Liver (tissue), 9 donors: ENCODE measurements around the gene SH3PXD2A. TPM values are rescaled to one million over a fixed set of nuclear protein-coding genes. Genes with fewer than 3 reads are reported as not detected.

ENCODE experiments used
- DNase-seq: peaks from one replicate; pipeline ENCODE4 v3.0.0-alpha.2; 2017; ENCODE audit warnings: low spot score
- H3K27ac ChIP-seq, 2 donors: one replicate each; pipeline ENCODE4 v1.7.0; 2013; ENCODE audit warnings: inconsistent platforms in 2 of 2, low read length in 2 of 2, control low read depth in 1 of 2, low read depth in 1 of 2, mild to moderate bottlenecking in 1 of 2
- H3K27me3 ChIP-seq, 4 donors: one replicate each; pipeline versions ENCODE4 v1.6.1 to v1.7.0; 2013; ENCODE audit warnings: low read length in 3 of 4, inconsistent platforms in 1 of 4, mild to moderate bottlenecking in 1 of 4, moderate library complexity in 1 of 4; ENCODE audit not compliant: control insufficient read depth in 4 of 4, insufficient read depth in 4 of 4
- H3K36me3 ChIP-seq, 4 donors: one replicate each; pipeline versions ENCODE4 v1.6.1 to v1.7.0; 2013; ENCODE audit warnings: low read length in 3 of 4, mild to moderate bottlenecking in 3 of 4, low read depth in 1 of 4, moderate library complexity in 1 of 4; ENCODE audit not compliant: control insufficient read depth in 4 of 4, insufficient read depth in 3 of 4
- H3K4me1 ChIP-seq, 4 donors: one replicate each; pipeline versions ENCODE4 v1.6.1 to v1.7.0; 2013; ENCODE audit warnings: low read length in 3 of 4, mild to moderate bottlenecking in 3 of 4, moderate library complexity in 1 of 4; ENCODE audit not compliant: control insufficient read depth in 4 of 4, insufficient read depth in 4 of 4
- H3K4me3 ChIP-seq, 3 donors: one replicate each; pipeline versions ENCODE4 v1.6.1 to v1.7.0; 2013; ENCODE audit warnings: low read length in 3 of 3, control low read depth in 1 of 3, low read depth in 1 of 3, mild to moderate bottlenecking in 1 of 3
- H3K9ac ChIP-seq, 2 donors: one replicate each; pipeline ENCODE4 v1.7.0; 2013; ENCODE audit warnings: low read length in 2 of 2, mild to moderate bottlenecking in 2 of 2, moderate library complexity in 2 of 2, control low read depth in 1 of 2, low read depth in 1 of 2
- H3K9me3 ChIP-seq, 4 donors: one replicate each; pipeline versions ENCODE4 v1.6.1 to v1.7.0; 2013; ENCODE audit warnings: low read length in 3 of 4; ENCODE audit not compliant: control insufficient read depth in 4 of 4
- EGR1 ChIP-seq, 2 donors: IDR thresholded peaks; 2 replicates each; pipeline ENCODE4 v1.6.1; 2016 to 2018; ENCODE audit warnings: antibody characterized with exemption in 2 of 2, low read depth in 2 of 2
- FOXA1 ChIP-seq: IDR thresholded peaks from 2 replicates; pipeline ENCODE4 v1.6.1; 2016; ENCODE audit warnings: antibody characterized with exemption
- FOXA2 ChIP-seq: IDR thresholded peaks from 2 replicates; pipeline ENCODE4 v1.6.1; 2016; ENCODE audit warnings: antibody characterized with exemption
- GABPA ChIP-seq, 2 donors: IDR thresholded peaks in 1 of 2; conservative IDR thresholded peaks in 1 of 2; 2 replicates each; pipeline ENCODE4 v1.6.1; 2016; ENCODE audit warnings: antibody characterized with exemption in 2 of 2, mild to moderate bottlenecking in 1 of 2, moderate library complexity in 1 of 2
- HNF4A ChIP-seq, 2 donors: conservative IDR thresholded peaks; 2 replicates each; pipeline ENCODE4 v1.6.1; 2016; ENCODE audit warnings: antibody characterized with exemption in 2 of 2, mild to moderate bottlenecking in 2 of 2
- HNF4G ChIP-seq: IDR thresholded peaks from 2 replicates; pipeline ENCODE4 v1.6.1; 2016; ENCODE audit warnings: antibody characterized with exemption
- JUND ChIP-seq, 2 donors: IDR thresholded peaks; 2 replicates each; pipeline ENCODE4 v1.6.1; 2016; ENCODE audit warnings: antibody characterized with exemption in 2 of 2
- NR2F2 ChIP-seq: IDR thresholded peaks from 2 replicates; pipeline ENCODE4 v1.6.1; 2016; ENCODE audit warnings: antibody characterized with exemption
- RAD21 ChIP-seq, 2 donors: IDR thresholded peaks; 2 replicates each; pipeline ENCODE4 v1.6.1; 2016; ENCODE audit warnings: antibody characterized with exemption in 2 of 2, mild to moderate bottlenecking in 2 of 2
- RXRA ChIP-seq, 2 donors: IDR thresholded peaks; 2 replicates each; pipeline ENCODE4 v1.6.1; 2017 to 2018; ENCODE audit warnings: antibody characterized with exemption in 2 of 2, mild to moderate bottlenecking in 1 of 2
- SP1 ChIP-seq: IDR thresholded peaks from 2 replicates; pipeline ENCODE4 v1.6.1; 2018; ENCODE audit warnings: antibody characterized with exemption, mild to moderate bottlenecking
- TAF1 ChIP-seq: conservative IDR thresholded peaks from 2 replicates; pipeline ENCODE4 v1.6.1; 2016; ENCODE audit warnings: antibody characterized with exemption, mild to moderate bottlenecking
- WGBS: extraction: QIAGEN DNeasy Blood & Tissue Kit; methylation state at CpG from one replicate; pipeline ENCODE4 v1.1.7; 2013; 5-methylcytosine and 5-hydroxymethylcytosine counted together
- polyA plus RNA-seq, 2 donors: library from polyadenylated mRNA; stranded (reverse) in 1 of 2; unstranded in 1 of 2; fragments of 200-250 nt in 1 of 2; fragments of >200 nt in 1 of 2; fragmentation: Nextera tagmentation in 1 of 2; extraction: Ambion mirVana in 1 of 2; gene quantifications; one replicate each; pipeline versions ENCODE4 v1.2.1 to v1.2.3, GENCODE V29; 2013 to 2015
- total RNA-seq, 2 donors: library from RNA; depleted of rRNA; stranded (reverse); fragments of >200 nt; gene quantifications; one replicate each; pipeline ENCODE4 v1.2.3, GENCODE V29; 2014
- TF ChIP-seq, protein P1 (sequence below): IDR thresholded peaks from 2 replicates; pipeline ENCODE4 v1.6.1; 2016; ENCODE audit warnings: antibody characterized with exemption
- TF ChIP-seq, protein P2 (sequence below): IDR thresholded peaks from 2 replicates; pipeline ENCODE4 v1.6.1; 2016; ENCODE audit warnings: antibody characterized with exemption
- TF ChIP-seq, protein P3 (sequence below): IDR thresholded peaks from 2 replicates; pipeline ENCODE4 v1.6.1; 2016; ENCODE audit warnings: antibody characterized with exemption, mild to moderate bottlenecking
- TF ChIP-seq, protein P4 (sequence below): IDR thresholded peaks from 2 replicates; pipeline ENCODE4 v1.6.1; 2016; ENCODE audit warnings: antibody characterized with exemption
- donor health status: healthy.
- donor health status: healthy.
- donor health status: healthy.
- donor health status: healthy.
- donor health status: healthy.

SH3PXD2A gene
- total and polyA plus RNA-seq, 4 donors, result 0.82 to 5.5 (median 3.9) TPM

DNA sequence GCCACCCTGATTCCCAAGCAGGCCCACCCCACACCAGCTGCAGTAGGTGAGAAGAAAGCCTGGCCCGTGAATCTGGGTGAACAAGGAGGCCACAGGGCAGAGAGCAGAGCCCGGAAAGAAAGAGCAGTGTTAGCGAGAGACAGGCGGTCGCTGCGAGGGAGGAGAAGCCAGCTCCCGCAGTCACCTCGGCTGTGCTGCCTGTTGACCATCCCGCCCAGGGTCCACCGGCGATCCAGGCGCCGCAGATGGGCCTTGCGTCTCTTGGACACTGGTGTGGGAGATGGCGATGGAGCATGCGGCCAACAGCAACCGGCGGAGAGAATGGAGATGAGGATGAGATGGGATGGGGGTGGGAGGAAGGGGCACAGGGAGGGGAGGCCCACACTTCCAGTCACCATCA is 233.1 kb downstream of the SH3PXD2A start (continued):
- TF ChIP-seq, protein P1, sequence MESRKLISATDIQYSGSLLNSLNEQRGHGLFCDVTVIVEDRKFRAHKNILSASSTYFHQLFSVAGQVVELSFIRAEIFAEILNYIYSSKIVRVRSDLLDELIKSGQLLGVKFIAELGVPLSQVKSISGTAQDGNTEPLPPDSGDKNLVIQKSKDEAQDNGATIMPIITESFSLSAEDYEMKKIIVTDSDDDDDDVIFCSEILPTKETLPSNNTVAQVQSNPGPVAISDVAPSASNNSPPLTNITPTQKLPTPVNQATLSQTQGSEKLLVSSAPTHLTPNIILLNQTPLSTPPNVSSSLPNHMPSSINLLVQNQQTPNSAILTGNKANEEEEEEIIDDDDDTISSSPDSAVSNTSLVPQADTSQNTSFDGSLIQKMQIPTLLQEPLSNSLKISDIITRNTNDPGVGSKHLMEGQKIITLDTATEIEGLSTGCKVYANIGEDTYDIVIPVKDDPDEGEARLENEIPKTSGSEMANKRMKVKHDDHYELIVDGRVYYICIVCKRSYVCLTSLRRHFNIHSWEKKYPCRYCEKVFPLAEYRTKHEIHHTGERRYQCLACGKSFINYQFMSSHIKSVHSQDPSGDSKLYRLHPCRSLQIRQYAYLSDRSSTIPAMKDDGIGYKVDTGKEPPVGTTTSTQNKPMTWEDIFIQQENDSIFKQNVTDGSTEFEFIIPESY, result no peak
- TF ChIP-seq EGR1 (IDR thresholded peaks at IDR 0.05; ENCODE audit: low read depth in 2 of 2), result no peak
- TF ChIP-seq, protein P2, sequence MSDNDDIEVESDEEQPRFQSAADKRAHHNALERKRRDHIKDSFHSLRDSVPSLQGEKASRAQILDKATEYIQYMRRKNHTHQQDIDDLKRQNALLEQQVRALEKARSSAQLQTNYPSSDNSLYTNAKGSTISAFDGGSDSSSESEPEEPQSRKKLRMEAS, result no peak

DNA sequence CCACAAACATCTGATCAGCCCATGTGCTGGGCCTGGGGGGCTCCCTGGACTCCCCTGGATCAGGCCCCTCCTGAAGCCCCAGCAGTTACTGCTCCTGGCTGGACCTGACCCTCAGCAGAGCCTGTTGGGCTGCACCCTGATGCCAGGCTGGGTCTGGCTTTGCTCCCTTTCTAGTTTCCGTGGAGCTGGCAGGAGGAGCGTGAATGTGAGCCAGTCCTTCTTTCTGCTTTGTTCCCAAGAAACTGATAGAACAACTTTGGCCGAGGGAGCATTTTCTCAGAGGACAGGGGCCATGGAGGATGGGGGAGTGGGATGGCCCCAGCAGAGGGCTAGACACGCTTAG is 233.6 kb downstream of the SH3PXD2A start:
- Histone ChIP-seq H3K9me3 (no peaks in the 10 kb centered on the region), H3K4me3 (no peak overlapping the region), H3K27me3 (no peaks in the 10 kb centered on the region), H3K9ac (no peak overlapping the region), H3K27ac (no peak overlapping the region), H3K4me1 (peaks cover 15 to 46% (median 38%) of the 10 kb centered on the region in 4 donors), H3K36me3 (peaks cover 0 to 35% (median 24%) of the 10 kb centered on the region in 4 donors)
- WGBS, result 86% methylated on average over 4 of the region's 4 CpGs
- no peak for DNase-seq
- TF ChIP-seq, protein P3, sequence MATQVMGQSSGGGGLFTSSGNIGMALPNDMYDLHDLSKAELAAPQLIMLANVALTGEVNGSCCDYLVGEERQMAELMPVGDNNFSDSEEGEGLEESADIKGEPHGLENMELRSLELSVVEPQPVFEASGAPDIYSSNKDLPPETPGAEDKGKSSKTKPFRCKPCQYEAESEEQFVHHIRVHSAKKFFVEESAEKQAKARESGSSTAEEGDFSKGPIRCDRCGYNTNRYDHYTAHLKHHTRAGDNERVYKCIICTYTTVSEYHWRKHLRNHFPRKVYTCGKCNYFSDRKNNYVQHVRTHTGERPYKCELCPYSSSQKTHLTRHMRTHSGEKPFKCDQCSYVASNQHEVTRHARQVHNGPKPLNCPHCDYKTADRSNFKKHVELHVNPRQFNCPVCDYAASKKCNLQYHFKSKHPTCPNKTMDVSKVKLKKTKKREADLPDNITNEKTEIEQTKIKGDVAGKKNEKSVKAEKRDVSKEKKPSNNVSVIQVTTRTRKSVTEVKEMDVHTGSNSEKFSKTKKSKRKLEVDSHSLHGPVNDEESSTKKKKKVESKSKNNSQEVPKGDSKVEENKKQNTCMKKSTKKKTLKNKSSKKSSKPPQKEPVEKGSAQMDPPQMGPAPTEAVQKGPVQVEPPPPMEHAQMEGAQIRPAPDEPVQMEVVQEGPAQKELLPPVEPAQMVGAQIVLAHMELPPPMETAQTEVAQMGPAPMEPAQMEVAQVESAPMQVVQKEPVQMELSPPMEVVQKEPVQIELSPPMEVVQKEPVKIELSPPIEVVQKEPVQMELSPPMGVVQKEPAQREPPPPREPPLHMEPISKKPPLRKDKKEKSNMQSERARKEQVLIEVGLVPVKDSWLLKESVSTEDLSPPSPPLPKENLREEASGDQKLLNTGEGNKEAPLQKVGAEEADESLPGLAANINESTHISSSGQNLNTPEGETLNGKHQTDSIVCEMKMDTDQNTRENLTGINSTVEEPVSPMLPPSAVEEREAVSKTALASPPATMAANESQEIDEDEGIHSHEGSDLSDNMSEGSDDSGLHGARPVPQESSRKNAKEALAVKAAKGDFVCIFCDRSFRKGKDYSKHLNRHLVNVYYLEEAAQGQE, result no peak
- TF ChIP-seq FOXA1 (no peak), HNF4G (no peak), TAF1 (no peak), GABPA (IDR thresholded peaks at IDR 0.05 in 1 of 2, conservative IDR thresholded peaks at IDR 0.05 in 1 of 2) (no peak), EGR1 (IDR thresholded peaks at IDR 0.05; ENCODE audit: low read depth in 2 of 2) (no peak), RXRA (IDR thresholded peaks at IDR 0.05) (no peak), HNF4A (conservative IDR thresholded peaks at IDR 0.05) (no peak), SP1 (no peak)

DNA sequence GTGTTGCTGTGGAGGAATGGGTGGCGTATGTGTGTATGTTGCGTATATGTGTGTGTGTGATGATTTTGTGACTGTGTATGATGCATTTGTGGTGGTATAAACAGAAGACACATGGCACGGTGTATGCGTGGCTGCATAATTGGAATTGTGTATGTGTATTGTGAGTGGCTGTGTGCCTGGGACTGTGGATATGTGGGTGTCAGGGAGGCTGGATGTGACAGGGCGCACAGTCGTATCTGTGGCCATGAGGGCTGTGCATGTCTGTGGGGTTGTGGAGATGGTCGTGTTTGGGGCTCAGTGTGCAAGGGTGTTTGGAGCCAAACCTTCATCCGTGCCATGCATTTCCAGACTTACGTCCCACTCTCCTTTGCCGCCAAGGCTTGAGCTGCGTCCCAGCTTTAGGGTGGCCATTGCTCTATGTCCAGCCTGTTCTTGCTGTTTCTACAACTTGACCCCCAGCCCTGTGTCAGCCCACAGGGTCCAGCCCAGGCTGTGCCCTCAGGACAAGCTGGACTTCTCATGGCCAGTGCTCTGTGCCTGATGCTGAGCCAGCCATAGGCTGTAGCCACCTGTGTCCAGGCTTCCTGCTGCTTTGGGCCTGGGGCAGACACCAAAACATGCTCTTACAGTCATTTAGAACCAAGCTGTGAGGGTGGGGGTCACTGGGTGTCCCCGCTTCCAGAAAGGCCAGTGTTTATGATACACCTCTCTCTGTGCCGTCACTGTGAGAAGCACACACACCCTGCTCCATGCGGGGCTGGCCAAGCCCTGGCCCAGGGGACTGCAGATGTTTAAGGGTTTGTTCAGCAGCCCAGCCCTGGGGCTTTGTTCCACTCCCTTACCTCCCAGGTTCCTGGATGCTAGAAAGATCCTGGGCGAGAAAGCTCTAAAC is 234.2 kb downstream of the SH3PXD2A start:
- peaks cover 0 to 36% (median 22%) of the 10 kb centered on the region in 4 donors for H3K36me3 ChIP-seq
- TF ChIP-seq JUND (IDR thresholded peaks at IDR 0.05) (no peak), RAD21 (IDR thresholded peaks at IDR 0.05) (no peak), SP1 (no peak), NR2F2 (no peak), TAF1 (no peak), FOXA2 (no peak)
- TF ChIP-seq, protein P2, result no peak
- TF ChIP-seq, protein P4, sequence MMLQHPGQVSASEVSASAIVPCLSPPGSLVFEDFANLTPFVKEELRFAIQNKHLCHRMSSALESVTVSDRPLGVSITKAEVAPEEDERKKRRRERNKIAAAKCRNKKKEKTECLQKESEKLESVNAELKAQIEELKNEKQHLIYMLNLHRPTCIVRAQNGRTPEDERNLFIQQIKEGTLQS, result no peak
- DNase-seq, result no peak
- H3K4me1 ChIP-seq, result peaks cover 18 to 52% (median 44%) of the 10 kb centered on the region in 4 donors
- WGBS, result 95% methylated on average over 15 of the region's 15 CpGs
- no peak overlapping the region for H3K4me3 ChIP-seq
- H3K9me3 ChIP-seq, result no peaks in the 10 kb centered on the region
- no peaks in the 10 kb centered on the region for H3K27me3 ChIP-seq
- H3K9ac ChIP-seq, result no peak overlapping the region
- H3K27ac ChIP-seq, result no peak overlapping the region
